Suppressor macrophage (primary cell): ENCODE results near the gene DPYD.
"Not testable (repeated sequence)": the region's sequence is repeated elsewhere in the genome, so short reads cannot be mapped to it uniquely, and the experiment has no call there.

Source experiments
- DNase-seq, 4 experiments: peaks; one replicate each; pipeline ENCODE4 v3.0.0-alpha.2; 2020 to 2022

The DPYD gene

GRCh38 chr1:97351846-97352245 is 569.0 kb downstream of the DPYD start:
- DNase-seq: peak in 2 of 4 experiments; percentile 2 to 8

GRCh38 chr1:97350662-97351061 is 570.2 kb downstream of the DPYD start:
- DNase-seq: peak in 3 of 4 experiments; percentile 1 to 28 (median 14)

DNA sequence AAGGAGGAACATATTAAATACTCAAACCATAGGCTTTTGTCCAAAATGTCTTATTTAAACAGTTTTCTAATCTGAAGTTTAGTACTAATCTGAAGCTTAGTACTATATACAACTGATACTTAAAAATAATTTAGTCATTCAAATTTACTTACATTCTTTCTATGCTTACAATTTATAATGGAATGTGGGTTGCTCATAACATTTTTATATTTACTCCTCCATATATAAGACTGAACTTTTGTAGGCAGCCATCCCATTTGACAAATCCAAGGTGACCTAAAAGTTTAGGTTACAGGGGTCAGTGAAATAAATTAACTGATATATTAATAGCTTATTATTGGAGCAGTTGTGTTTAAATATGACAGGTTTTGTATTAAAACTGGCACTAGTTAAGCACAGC is 570.6 kb downstream of the DPYD start:
- no peak for DNase-seq

DNA sequence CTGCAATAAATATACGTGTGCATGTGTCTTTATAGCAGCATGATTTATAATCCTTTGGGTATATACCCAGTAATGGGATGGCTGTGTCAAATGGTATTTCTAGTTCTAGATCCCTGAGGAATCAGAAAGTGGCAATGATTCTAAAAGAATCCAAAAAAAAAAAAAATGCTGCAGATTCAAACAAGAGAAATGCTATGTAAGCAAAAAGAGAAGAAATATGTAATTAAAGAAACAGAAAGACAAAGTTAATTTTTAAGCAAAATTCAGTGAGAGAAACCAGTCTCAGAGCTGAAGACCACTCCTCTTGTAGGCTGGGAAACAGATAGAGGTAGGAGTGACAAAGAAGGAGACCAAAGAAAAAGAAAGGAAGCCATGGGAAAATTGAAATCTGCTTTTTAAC is 571.0 kb downstream of the DPYD start:
- DNase-seq: not testable (repeated sequence)

- no peak for DNase-seq
These were observed 572.1 kb downstream of the DPYD start for GRCh38 chr1:97348599-97349265.

DNA sequence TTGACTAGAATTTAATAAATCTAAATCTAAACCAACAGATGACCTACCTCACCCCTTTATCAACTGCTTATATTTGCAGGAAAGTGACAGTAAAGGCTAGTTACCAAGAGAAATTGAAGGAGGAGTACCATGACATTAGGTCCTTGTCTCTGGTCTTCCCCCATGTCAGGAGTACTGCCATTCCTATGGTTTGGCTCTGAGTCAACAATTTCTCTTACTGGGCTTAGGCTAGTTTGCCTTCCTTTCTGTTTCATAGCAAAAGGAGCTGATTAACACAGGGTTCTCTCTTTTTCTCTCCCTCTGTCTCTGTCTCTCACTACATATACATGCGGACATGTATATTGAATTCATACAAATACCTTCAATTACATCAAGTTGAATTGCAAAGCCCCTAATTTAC is 579.9 kb downstream of the DPYD start:
- DNase-seq: no peak

DNA sequence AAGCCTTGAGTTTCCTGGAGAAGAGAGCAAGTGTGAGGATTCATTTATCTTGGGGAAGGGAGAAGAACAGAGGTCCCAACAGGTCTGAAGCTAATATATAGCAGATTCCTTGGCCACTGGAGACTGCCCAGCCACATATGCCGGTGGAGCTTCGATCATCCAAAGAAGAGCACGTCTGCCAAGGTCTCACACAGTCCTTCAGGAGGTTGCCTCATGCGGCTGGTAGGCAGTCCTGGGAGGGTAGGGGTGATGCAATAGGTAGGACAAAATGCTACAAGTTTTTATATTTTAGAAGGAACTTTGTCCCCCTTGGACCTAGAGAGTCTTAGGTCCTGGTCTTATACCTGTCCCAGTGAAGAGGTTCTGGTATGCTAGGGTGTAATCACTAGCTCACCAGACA is 582.5 kb downstream of the DPYD start:
- no peak for DNase-seq

DNA sequence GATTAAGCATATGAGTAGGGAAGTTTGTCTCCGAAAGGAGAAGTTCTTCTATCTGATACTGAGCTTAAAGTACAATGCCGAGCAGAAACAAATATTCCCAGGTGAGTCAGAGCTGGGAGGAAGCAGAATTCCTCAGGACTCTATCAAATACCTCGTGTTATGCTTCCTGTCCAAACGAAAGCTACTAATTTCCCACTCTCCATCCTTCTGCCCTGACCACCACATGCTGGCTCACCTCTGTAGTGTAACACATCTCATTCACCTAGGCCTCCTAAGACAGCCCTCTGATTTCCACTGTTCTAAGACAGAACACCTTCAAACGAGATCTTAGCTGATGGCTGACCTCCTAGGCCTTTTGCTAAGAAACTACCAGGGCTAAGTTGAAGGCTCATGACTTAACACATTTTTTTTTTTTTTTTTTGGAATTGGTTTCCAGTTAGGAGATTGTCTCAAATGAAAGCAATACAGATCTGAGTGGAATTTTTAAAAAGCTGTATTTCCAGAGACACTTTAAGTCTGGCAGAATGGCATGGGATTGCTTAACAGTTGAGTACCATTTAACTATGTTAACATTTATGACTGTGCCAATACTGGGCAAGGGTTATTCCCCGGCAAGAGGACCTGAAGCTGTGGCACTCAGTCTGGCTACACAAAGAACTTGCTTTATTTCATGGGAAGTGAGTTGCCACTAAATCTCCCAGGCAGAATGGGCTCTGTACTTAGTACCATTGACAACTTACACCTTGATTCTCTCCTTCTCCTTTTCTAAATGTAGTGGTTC is 583.4 kb downstream of the DPYD start:
- DNase-seq: no peak

- DNase-seq: no peak
These were observed 586.4 kb downstream of the DPYD start for GRCh38 chr1:97334454-97334853.

DNA sequence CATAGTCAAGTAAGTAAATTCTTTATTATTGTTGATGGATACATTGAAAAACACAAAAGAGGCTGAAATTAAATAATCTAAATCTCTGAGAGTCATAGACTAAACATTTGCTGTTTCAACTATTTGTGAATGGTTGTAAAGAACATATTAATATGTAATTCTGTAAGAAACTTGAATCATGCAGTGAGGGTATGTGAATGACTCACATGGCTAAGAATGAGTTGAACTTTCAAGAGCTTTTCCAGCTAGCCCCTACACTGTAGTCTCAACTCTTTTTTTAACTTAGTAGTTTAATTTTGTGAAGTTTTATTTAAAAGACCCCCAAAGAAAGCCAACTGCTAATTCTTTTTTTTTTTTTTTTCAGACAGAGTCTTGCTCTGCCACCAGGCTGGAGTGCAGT is 588.1 kb downstream of the DPYD start:
- DNase-seq: no peak

GRCh38 chr1:97331165-97331564 is 589.7 kb downstream of the DPYD start:
- DNase-seq: no peak

GRCh38 chr1:97314685-97315084 is 606.1 kb downstream of the DPYD start:
- DNase-seq: no peak

DNA sequence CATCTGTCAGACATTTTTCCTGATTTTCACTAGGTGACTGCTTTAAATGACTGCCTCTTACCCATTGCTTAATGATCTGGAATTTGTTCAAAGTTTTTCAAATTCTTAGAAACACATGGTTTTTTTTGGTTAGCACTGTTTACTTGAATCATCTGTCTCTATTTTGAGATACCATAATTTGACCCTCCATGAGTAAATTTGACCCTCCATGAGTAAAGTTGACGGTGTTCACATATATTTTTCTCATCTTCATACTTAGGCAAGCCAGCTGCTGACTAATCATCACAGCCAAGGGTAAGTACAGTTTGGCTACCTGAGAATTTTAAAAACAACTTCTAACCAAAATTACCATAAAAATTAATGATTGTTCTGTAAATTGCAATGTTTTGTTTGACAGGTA is 612.7 kb downstream of the DPYD start:
- DNase-seq: no peak

GRCh38 chr1:97307568-97307967 is 613.3 kb downstream of the DPYD start:
- DNase-seq: no peak

DNA sequence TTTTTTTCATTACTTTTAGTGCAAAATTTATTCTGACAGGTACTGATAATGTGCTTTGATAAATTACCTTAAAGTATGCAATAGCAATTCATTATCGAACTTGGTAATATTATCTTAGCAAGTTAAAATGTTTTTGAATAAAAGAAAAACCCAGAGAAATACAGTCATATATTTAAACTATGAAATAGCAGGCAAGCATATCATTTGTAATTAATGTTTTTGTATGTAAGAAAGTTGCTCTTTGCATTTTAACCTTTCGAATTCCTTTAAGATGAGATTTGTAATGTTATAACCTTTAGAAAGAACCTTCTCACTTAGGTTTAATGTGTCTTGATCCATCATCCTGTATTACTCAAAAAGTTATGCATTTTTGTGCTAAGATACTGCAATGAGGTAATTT is 613.7 kb downstream of the DPYD start:
- DNase-seq: no peak

DNA sequence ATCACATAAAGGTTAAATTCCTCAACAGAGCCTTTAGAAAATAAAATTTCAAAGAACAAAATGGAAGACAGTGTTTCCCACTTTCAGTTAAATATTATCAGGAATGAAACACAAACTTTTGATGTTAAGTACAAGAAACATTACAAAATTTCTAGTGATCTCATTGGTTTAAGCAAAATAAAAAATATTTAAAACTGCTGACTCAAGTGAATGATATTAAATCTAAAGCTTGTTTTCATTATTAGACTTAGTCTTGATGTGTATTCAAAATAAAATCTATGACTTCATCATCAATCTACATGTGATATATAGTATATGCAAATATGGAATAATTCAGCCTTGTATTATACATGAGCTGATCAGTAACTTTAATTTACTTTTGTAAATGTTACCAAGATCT is 614.3 kb downstream of the DPYD start:
- DNase-seq: no peak

DNA sequence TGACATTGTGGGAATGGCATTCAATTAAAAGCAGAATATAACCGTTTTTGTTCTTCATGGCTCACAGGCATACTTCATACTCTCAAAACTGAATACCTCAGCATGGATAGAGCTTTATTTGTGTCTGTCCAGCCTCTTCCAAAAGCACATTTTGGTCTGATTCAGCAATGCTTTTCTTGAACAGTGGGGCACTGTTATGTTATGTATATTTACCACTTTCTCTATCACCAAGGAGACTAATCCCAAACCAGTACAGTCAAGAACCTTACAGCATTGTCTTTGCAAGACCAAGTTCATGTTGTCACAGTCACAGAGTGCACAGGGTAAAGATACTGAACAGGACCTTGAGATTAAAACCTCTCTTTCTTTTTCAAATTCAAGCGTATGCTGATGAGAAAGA is 616.5 kb downstream of the DPYD start:
- no peak for DNase-seq

DNA sequence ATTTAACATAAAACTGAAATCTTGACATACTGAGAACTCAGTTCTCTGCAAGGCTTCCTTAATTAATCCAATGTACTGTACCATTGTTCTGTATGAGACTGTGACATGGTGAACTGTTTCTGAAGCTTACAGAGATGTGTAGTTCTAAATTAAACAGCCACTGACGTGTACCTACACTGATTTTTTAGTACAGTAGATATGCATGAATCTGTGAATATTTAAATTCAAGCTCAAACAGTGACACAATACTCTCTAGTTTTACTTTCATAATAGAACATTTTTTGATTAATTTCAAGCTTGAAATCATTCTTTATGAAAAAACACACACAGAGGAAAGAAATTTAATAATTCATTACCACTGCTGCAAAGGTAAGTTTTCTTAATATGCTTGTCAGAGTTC is 621.9 kb downstream of the DPYD start:
- no peak for DNase-seq

GRCh38 chr1:97297611-97298010 is 623.2 kb downstream of the DPYD start:
- no peak for DNase-seq

DNA sequence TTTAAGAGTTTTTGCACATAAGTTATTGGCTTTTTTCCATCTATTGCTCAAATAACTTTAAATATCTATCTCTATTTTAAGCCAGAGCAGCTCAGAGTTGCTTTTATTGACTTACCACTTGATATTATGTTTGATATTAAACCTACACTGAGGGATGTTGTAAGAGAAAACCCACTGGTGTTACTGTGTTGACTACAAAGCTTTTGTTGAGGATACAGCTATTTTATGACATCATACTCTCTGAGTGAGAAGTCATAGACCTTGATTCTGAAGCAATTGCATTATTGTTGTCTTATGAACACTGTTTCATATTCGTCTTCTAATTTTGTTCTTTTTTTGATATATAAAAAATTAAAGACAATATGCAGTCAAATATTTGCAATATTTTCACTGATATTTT is 638.9 kb downstream of the DPYD start:
- no peak for DNase-seq

- no peak for DNase-seq
These were observed 642.8 kb downstream of the DPYD start for GRCh38 chr1:97277891-97278654.

DNA sequence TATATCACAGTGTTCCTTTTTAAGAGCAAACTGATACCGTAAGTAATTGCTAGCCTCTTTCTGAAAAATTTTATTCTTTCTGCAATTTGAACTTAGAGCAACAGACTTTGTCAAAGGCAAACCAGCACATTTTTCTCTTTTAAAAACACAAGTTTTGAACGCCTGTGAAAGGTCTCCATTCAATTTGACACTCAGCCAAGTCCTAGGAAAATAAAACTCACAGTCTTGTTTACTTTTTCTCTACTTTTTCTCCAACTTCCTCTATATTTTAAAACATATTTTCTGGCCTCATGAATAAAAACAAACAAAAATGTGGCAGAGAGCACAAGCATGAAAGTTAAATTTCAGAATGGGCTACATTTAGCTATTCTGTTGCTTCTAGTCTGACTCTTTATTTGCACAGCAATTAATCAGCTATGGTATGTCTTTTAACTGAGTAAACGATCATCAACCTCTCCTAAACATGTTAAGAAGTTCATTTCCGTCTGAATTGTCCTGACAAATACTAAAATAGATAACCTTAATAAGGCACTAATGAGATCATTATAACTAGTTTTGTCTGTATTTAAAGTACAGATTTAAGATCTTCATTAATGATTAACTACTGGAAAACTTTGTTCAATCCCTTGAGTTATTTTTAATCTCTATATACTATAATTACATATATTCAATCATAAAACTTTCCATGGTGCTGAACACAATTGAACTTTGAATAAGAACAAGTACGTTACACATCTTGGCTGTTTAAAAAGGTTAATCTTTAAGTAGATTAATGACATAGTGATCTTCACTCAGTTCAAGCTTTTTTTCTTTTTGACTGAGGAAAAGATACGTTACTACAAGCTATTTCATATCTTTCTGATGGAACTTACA is 648.7 kb downstream of the DPYD start:
- DNase-seq: no peak
